NB4 (cell line): ENCODE results near the gene HCK.

Source experiments
- POLR2A ChIP-seq: IDR thresholded peaks from 2 replicates; pipeline ENCODE4 v1.6.1; 2011; ENCODE audit warnings: mild to moderate bottlenecking; ENCODE audit not compliant: insufficient read length; ENCODE audit errors: extremely low read depth
- TF ChIP-seq, protein P1 (sequence below): IDR thresholded peaks from one replicate; pipeline ENCODE4 v1.5.1; 2012; ENCODE audit warnings: low read depth, low read length
- TF ChIP-seq, protein P2 (sequence below): IDR thresholded peaks from 2 replicates; pipeline ENCODE4 v1.6.1; 2011; ENCODE audit warnings: low read depth, low read length

DNA sequence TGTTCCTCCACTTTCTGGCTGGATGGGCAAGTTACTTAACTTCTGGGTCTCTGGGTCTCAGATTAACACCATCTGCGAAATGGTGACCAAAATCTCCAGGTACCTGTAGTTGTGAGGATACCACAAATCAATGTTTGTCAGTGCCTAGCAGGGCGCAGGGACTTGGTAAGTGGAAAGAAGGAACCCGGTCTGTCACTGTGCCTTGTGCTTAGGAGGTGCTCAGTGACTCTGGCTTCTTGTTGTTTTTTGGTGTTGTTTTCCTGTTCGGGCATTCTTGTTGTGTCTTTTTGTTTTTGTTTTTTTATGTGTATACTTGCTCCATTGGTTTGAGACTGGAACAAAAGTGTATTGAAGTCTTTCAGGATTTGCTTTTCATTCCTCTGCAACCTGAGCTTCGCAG lies 75.3 kb downstream of the HCK start:
- TF ChIP-seq, protein P1, sequence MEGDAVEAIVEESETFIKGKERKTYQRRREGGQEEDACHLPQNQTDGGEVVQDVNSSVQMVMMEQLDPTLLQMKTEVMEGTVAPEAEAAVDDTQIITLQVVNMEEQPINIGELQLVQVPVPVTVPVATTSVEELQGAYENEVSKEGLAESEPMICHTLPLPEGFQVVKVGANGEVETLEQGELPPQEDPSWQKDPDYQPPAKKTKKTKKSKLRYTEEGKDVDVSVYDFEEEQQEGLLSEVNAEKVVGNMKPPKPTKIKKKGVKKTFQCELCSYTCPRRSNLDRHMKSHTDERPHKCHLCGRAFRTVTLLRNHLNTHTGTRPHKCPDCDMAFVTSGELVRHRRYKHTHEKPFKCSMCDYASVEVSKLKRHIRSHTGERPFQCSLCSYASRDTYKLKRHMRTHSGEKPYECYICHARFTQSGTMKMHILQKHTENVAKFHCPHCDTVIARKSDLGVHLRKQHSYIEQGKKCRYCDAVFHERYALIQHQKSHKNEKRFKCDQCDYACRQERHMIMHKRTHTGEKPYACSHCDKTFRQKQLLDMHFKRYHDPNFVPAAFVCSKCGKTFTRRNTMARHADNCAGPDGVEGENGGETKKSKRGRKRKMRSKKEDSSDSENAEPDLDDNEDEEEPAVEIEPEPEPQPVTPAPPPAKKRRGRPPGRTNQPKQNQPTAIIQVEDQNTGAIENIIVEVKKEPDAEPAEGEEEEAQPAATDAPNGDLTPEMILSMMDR, result no peak
- no peak for TF ChIP-seq POLR2A
- TF ChIP-seq, protein P2, sequence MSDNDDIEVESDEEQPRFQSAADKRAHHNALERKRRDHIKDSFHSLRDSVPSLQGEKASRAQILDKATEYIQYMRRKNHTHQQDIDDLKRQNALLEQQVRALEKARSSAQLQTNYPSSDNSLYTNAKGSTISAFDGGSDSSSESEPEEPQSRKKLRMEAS, result no peak
